HG03457 (cell line): ENCODE results near the gene PPP2R2D.
A peak's percentile ranks its signal among the peaks of the same experiment; 100 is the strongest.
"Not testable (repeated sequence)": the region's sequence is repeated elsewhere in the genome, so short reads cannot be mapped to it uniquely, and the experiment has no call there.

Experiments used
- ATAC-seq: cut with Tn5 transposase; IDR thresholded peaks from one replicate; pipeline ENCODE4 v1.9.1; 2021; ENCODE audit warnings: moderate number of reproducible peaks; ENCODE audit not compliant: unreplicated experiment

Gene PPP2R2D

GRCh38 chr10:131973160-131973951, 72.5 kb downstream of the PPP2R2D start:
- ATAC-seq = no peak

- ATAC-seq = no peak
Observed at GRCh38 chr10:131974034-131974817, 73.4 kb downstream of the PPP2R2D start.

GRCh38 chr10:131975003-131975402, 74.2 kb downstream of the PPP2R2D start:
- no peak for ATAC-seq

- no peak for ATAC-seq
Observed at GRCh38 chr10:131975796-131976195, 75.0 kb downstream of the PPP2R2D start.

GRCh38 chr10:131977323-131978096, 76.7 kb downstream of the PPP2R2D start:
- no peak for ATAC-seq

GRCh38 chr10:131978366-131978765, 77.6 kb downstream of the PPP2R2D start:
- no peak for ATAC-seq

GRCh38 chr10:131978851-131979250, 78.0 kb downstream of the PPP2R2D start:
- no peak for ATAC-seq

GRCh38 chr10:131979336-131979735, 78.5 kb downstream of the PPP2R2D start:
- ATAC-seq = no peak

GRCh38 chr10:131979821-131980270, 79.0 kb downstream of the PPP2R2D start:
- no peak for ATAC-seq

- no peak for ATAC-seq
Observed at GRCh38 chr10:131980321-131980720, 79.5 kb downstream of the PPP2R2D start.

GRCh38 chr10:131980761-131981428, 80.1 kb downstream of the PPP2R2D start:
- no peak for ATAC-seq

GRCh38 chr10:131981429-131982184, 80.8 kb downstream of the PPP2R2D start, which contains the start of gene BNIP3:
TSS of gene BNIP3 (minus strand) at chr10:131981923. CDS start at chr10:131981806, 117 bp downstream.
- peak; percentile 86 for ATAC-seq

GRCh38 chr10:131982185-131982756, 81.5 kb downstream of the PPP2R2D start:
- ATAC-seq = peak; percentile 11

- no peak for ATAC-seq
Observed at GRCh38 chr10:131982796-131983195, 82.0 kb downstream of the PPP2R2D start.

GRCh38 chr10:131983780-131984179, 83.0 kb downstream of the PPP2R2D start:
- ATAC-seq = no peak

GRCh38 chr10:131986851-131987250, 86.0 kb downstream of the PPP2R2D start:
- not testable (repeated sequence) for ATAC-seq

- not testable (repeated sequence) for ATAC-seq
Observed at GRCh38 chr10:131987301-131987700, 86.5 kb downstream of the PPP2R2D start.

- ATAC-seq = not testable (repeated sequence)
Observed at GRCh38 chr10:131987786-131988185, 87.0 kb downstream of the PPP2R2D start.

- ATAC-seq = no peak
Observed at GRCh38 chr10:131991726-131992125, 90.9 kb downstream of the PPP2R2D start.
